ENCODE data around the gene POSTN. TPM values are rescaled to one million over a fixed set of nuclear protein-coding genes. Genes with fewer than 3 reads are reported as not detected.

Gene POSTN
- polyA plus RNA-seq, 1 donor (not counting 4 experiments of a cell fraction or from before 2014, with no cell fraction given) = 13.4 TPM

DNA sequence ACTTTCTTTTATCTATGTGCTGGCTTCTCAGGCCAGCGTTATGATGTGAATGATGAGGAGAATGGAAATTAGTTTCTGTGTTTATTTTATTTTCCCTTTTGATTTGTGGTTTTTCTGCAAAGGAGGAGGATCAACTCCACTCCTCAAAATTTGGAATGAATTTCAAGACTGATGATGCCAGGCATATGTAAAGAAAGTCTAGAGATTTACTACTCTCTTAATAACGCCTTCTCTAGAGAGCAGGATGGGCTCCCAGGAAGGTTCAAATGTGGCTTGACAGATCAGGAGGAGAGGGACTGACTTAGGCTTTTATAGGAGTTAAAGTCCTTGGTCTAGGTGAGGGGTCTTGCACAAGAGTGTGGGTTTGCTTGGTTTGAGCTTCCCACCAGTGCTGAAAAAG lies 15.1 kb upstream of the POSTN start:
- TF ChIP-seq, protein P1, sequence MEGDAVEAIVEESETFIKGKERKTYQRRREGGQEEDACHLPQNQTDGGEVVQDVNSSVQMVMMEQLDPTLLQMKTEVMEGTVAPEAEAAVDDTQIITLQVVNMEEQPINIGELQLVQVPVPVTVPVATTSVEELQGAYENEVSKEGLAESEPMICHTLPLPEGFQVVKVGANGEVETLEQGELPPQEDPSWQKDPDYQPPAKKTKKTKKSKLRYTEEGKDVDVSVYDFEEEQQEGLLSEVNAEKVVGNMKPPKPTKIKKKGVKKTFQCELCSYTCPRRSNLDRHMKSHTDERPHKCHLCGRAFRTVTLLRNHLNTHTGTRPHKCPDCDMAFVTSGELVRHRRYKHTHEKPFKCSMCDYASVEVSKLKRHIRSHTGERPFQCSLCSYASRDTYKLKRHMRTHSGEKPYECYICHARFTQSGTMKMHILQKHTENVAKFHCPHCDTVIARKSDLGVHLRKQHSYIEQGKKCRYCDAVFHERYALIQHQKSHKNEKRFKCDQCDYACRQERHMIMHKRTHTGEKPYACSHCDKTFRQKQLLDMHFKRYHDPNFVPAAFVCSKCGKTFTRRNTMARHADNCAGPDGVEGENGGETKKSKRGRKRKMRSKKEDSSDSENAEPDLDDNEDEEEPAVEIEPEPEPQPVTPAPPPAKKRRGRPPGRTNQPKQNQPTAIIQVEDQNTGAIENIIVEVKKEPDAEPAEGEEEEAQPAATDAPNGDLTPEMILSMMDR (optimal IDR thresholded peaks at IDR 0.05 in 1 of 3, IDR thresholded peaks at IDR 0.05 in 1 of 3, conservative IDR thresholded peaks at IDR 0.05 in 1 of 3; ENCODE audit: extremely low read depth in 1 of 3, insufficient read depth in 2 of 3, low read length in 3 of 3) = no peak
- TF ChIP-seq EZH2 (IDR thresholded peaks at IDR 0.05; ENCODE audit: low read length) = no peak
- dilution Hi-C loops (cut with MboI; ENCODE audit: extremely low pct_ligation_motif_present, low sequenced_read_pairs) = no loop called here
- H3K4me2 ChIP-seq (ENCODE audit: control insufficient read depth, extremely low read depth, insufficient read depth, low read depth, low read length) = no peak overlapping the region
- H3K4me3 ChIP-seq (ENCODE audit: control insufficient read depth in 2 of 3, extremely low read depth in 1 of 3, insufficient read depth in 2 of 3, low read depth in 1 of 3, low read length in 3 of 3) = no peak overlapping the region
- H3K27me3 ChIP-seq (ENCODE audit: control insufficient read depth, extremely low read depth, insufficient read depth, low read length) = no peaks in the 10 kb centered on the region
- no peaks in the 10 kb centered on the region for H3K9me1 ChIP-seq (ENCODE audit: control insufficient read depth, extremely low read depth, insufficient read depth, low read length)
- H3K9ac ChIP-seq (ENCODE audit: control insufficient read depth, extremely low read depth, insufficient read depth, low read length) = no peak overlapping the region
- FAIRE-seq = no peak
- H2AFZ ChIP-seq (ENCODE audit: control insufficient read depth, low read length) = no peak overlapping the region
- H4K20me1 ChIP-seq (ENCODE audit: control insufficient read depth, extremely low read depth, insufficient read depth, low read length) = no peaks in the 10 kb centered on the region
- no peak for DNase-seq (ENCODE audit: low read depth, low spot score)
- H3K79me2 ChIP-seq (ENCODE audit: control insufficient read depth, insufficient read depth, low read length) = no peaks in the 10 kb centered on the region
- no peaks in the 10 kb centered on the region for H3K9me3 ChIP-seq (ENCODE audit: control insufficient read depth, low read depth, low read length)
- H3K27ac ChIP-seq (ENCODE audit: control insufficient read depth, insufficient read depth, low read length) = no peak overlapping the region
- H3K36me3 ChIP-seq (ENCODE audit: control insufficient read depth in 2 of 2, extremely low read depth in 1 of 2, insufficient read depth in 2 of 2, low read length in 2 of 2) = no peaks in the 10 kb centered on the region
- H3K4me1 ChIP-seq (ENCODE audit: control insufficient read depth, extremely low read depth, insufficient read depth, low read length) = peaks cover 2% of the 10 kb centered on the region

GRCh38 chr13:37613236-37613635 lies 14.7 kb upstream of the POSTN start:
- H3K27ac ChIP-seq (ENCODE audit: control insufficient read depth, insufficient read depth, low read length) = no peak overlapping the region
- TF ChIP-seq, protein P1 (optimal IDR thresholded peaks at IDR 0.05 in 1 of 3, IDR thresholded peaks at IDR 0.05 in 1 of 3, conservative IDR thresholded peaks at IDR 0.05 in 1 of 3; ENCODE audit: extremely low read depth in 1 of 3, insufficient read depth in 2 of 3, low read length in 3 of 3) = no peak
- TF ChIP-seq EZH2 (IDR thresholded peaks at IDR 0.05; ENCODE audit: low read length) = no peak
- H3K4me2 ChIP-seq (ENCODE audit: control insufficient read depth, extremely low read depth, insufficient read depth, low read depth, low read length) = no peak overlapping the region
- H2AFZ ChIP-seq (ENCODE audit: control insufficient read depth, low read length) = no peak overlapping the region
- dilution Hi-C loops (cut with MboI; ENCODE audit: extremely low pct_ligation_motif_present, low sequenced_read_pairs) = no loop called here
- H3K9ac ChIP-seq (ENCODE audit: control insufficient read depth, extremely low read depth, insufficient read depth, low read length) = no peak overlapping the region
- H3K36me3 ChIP-seq (ENCODE audit: control insufficient read depth in 2 of 2, extremely low read depth in 1 of 2, insufficient read depth in 2 of 2, low read length in 2 of 2) = no peaks in the 10 kb centered on the region
- H3K79me2 ChIP-seq (ENCODE audit: control insufficient read depth, insufficient read depth, low read length) = no peaks in the 10 kb centered on the region
- H4K20me1 ChIP-seq (ENCODE audit: control insufficient read depth, extremely low read depth, insufficient read depth, low read length) = no peaks in the 10 kb centered on the region
- no peaks in the 10 kb centered on the region for H3K27me3 ChIP-seq (ENCODE audit: control insufficient read depth, extremely low read depth, insufficient read depth, low read length)
- H3K4me3 ChIP-seq (ENCODE audit: control insufficient read depth in 2 of 3, extremely low read depth in 1 of 3, insufficient read depth in 2 of 3, low read depth in 1 of 3, low read length in 3 of 3) = no peak overlapping the region
- FAIRE-seq = no peak
- no peaks in the 10 kb centered on the region for H3K9me1 ChIP-seq (ENCODE audit: control insufficient read depth, extremely low read depth, insufficient read depth, low read length)
- H3K4me1 ChIP-seq (ENCODE audit: control insufficient read depth, extremely low read depth, insufficient read depth, low read length) = peaks cover 2% of the 10 kb centered on the region
- DNase-seq (ENCODE audit: low read depth, low spot score) = no peak
- no peaks in the 10 kb centered on the region for H3K9me3 ChIP-seq (ENCODE audit: control insufficient read depth, low read depth, low read length)

Measured in keratinocyte (primary cell).